AG04449 (cell line): ENCODE results near the gene TMEM200C.

Source experiments
- CTCF ChIA-PET: fragments of 350-600 bp; formaldehyde crosslinking; extraction: SDS; loops from one replicate; lab custom pipeline; 2021; ENCODE audit warnings: antibody characterized with exemption; lab: Yijun Ruan, JAX
- POLR2A ChIA-PET: fragments of 400-600, 350-600 bp; formaldehyde crosslinking; extraction: SDS; loops from one replicate; lab custom pipeline; 2020; ENCODE audit warnings: antibody characterized with exemption, inconsistent platforms; lab: Yijun Ruan, JAX
- DNase-seq: peaks from one replicate; pipeline ENCODE4 v3.0.0-alpha.2; 2010; ENCODE audit warnings: low read depth, low spot score
- H3K4me3 ChIP-seq: 2 replicates; pipeline ENCODE4 v1.5.1; 2011; ENCODE audit warnings: low read depth, mild to moderate bottlenecking, control low read depth, low read length
- TF ChIP-seq, protein P1 (sequence below): IDR thresholded peaks from one replicate; pipeline ENCODE4 v1.5.1; 2011; ENCODE audit warnings: mild to moderate bottlenecking, moderate library complexity, low read length, control low read depth, inconsistent platforms; ENCODE audit not compliant: insufficient read depth; ENCODE audit errors: missing control alignments

Gene TMEM200C

DNA sequence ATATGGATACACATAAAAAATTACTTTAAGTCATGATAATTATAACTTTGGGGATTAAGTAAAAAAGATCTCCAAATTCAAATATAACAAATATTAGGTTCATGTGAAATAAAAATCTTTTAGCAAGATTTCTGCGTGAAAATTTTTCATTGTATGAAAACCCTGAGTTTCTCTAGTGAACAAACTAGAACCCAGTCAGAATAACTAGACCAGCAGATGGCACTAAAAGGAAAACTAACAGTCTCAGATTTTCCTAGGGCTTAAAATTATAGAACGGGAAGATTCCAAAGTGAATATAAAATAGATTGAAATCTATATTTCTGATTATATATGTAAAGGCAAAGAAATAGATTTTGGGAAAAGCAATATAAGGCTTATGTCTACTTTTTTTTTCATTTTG, 43.3 kb downstream of the TMEM200C start:
- TF ChIP-seq, protein P1, sequence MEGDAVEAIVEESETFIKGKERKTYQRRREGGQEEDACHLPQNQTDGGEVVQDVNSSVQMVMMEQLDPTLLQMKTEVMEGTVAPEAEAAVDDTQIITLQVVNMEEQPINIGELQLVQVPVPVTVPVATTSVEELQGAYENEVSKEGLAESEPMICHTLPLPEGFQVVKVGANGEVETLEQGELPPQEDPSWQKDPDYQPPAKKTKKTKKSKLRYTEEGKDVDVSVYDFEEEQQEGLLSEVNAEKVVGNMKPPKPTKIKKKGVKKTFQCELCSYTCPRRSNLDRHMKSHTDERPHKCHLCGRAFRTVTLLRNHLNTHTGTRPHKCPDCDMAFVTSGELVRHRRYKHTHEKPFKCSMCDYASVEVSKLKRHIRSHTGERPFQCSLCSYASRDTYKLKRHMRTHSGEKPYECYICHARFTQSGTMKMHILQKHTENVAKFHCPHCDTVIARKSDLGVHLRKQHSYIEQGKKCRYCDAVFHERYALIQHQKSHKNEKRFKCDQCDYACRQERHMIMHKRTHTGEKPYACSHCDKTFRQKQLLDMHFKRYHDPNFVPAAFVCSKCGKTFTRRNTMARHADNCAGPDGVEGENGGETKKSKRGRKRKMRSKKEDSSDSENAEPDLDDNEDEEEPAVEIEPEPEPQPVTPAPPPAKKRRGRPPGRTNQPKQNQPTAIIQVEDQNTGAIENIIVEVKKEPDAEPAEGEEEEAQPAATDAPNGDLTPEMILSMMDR: no peak
- no peak overlapping the region for H3K4me3 ChIP-seq
- ChIA-PET POLR2A (no interaction called here), CTCF (interaction anchor here (1.0 kb wide), 1 partner anchor 669 kb away, joined by 3 read pairs; no protein-coding TSS in a partner anchor)
- no peak for DNase-seq

DNA sequence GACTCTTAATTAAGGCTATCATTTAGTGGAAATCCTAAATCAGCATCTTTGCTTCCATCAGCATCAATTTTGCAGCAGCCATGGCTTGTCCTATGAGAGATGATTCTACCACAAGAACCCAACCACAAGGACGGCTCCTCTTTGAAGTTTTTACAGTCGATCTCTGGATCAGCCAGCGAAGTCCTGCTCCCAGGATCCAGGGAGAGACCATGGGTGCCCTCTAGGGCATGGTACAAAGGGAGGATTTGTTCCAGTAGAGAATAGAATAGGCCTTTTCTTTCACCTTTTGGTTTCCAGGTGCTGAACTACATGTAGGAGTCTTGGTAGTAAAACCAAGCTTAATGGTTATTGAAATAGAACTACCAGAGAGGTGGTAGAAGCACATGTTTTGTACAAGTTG, 52.7 kb downstream of the TMEM200C start:
- DNase-seq: no peak
- H3K4me3 ChIP-seq: no peak overlapping the region
- CTCF ChIA-PET: no interaction called here
- POLR2A ChIA-PET: no interaction called here
- TF ChIP-seq, protein P1: no peak

DNA sequence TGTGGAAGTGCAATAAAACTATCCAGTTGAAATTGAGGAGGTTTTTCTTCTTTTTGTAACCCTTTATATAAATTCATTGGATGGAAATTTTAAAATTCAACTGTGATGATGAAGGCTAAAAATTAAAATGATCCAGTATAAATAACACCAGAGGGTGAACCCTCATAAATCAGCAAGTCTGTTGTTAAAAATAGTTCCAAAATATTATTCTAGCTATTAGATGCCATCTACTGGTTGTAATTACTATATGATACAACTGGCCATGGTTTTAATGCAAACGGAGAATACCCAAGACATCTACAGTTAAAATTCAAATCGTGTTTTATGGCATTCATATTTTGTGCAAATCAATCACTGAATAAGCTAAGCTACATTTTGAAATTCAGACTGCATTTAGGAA, 53.8 kb downstream of the TMEM200C start:
- CTCF ChIA-PET: interaction anchor here (1.1 kb wide), 1 partner anchor 239 kb away, joined by 4 read pairs; no protein-coding TSS in a partner anchor

DNA sequence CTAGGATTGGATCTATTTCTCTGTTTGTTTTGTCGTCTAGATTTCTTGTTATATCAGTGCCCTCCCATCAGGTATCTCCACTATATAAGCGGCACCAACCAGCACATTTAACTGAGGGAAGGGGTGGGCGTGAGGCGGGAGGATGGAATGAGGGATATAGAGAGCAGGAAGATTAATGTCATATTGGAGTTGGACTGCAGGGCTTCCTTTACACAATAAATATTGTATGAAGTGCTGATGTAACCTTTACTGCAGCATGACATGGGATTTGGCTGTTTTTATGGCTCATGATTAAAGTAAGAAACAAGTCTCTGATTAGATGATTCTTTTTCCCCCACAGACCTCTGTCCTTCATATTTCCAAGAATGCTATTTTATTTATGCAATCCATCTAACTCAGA, 54.8 kb downstream of the TMEM200C start:
- ChIA-PET POLR2A (no interaction called here), CTCF (interaction anchor here (1.1 kb wide), 1 partner anchor 238 kb away, joined by 4 read pairs; no protein-coding TSS in a partner anchor)
- no peak for DNase-seq
- no peak overlapping the region for H3K4me3 ChIP-seq
- TF ChIP-seq, protein P1: no peak

More for the DNA sequence above, 53.8 kb downstream of the TMEM200C start:
- TF ChIP-seq, protein P1: no peak
- H3K4me3 ChIP-seq: no peak overlapping the region
- DNase-seq: no peak
- POLR2A ChIA-PET: no interaction called here

DNA sequence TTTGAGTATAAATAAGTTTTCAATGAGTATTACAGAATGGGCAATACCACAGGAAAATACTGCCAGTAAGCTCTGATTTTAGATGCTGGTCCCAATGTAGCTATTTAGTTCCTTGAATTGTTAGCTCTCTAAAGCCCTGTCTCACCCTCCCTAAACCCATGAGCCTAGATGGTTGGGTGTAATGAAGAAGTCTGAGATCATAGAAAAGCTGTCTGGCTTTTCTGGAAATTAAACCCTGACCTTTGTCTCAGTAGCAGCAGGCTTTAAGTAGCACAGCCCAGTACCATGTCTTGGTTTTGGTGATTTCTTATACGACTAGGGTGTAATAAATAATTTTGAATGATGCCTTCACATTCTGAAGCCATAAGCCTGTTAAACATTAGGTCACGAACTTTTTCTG, 55.3 kb downstream of the TMEM200C start:
- CTCF ChIA-PET: no interaction called here
- TF ChIP-seq, protein P1: no peak
- no peak for DNase-seq
- POLR2A ChIA-PET: no interaction called here
- no peak overlapping the region for H3K4me3 ChIP-seq

DNA sequence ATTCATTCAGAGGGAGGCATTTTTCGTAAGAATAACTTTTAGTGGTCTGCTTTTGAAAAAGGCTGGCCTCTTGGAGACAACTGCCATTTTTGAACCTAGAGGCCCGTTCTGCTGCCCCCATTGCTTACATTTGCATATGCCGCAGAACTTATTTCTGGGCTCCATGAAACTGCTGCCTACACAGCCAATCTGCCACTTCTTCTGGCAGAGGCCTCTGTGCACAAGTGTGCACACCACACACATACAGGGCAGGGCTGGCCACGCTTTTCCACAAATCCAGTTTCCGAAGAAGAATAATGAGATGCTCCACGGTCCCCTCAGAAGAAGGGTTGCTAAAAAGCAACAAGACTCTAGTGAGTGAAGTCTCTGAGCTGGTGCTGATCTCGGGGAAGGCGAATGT, 56.2 kb downstream of the TMEM200C start:
- H3K4me3 ChIP-seq: no peak overlapping the region
- ChIA-PET POLR2A (no interaction called here), CTCF (interaction anchor here (1.0 kb wide), 1 partner anchor 9 kb away, joined by 3 read pairs; no protein-coding TSS in a partner anchor)
- no peak for DNase-seq
- TF ChIP-seq, protein P1: no peak
